ENCODE data around the gene RWDD2A. TPM values are rescaled to one million over a fixed set of nuclear protein-coding genes. Genes with fewer than 3 reads are reported as not detected.

Gene RWDD2A
- total and polyA plus RNA-seq, 2 of the 8 experiments (the other 6 are each of a cell fraction or from before 2014, with no cell fraction given): 2.1 to 3.6 TPM

DNA sequence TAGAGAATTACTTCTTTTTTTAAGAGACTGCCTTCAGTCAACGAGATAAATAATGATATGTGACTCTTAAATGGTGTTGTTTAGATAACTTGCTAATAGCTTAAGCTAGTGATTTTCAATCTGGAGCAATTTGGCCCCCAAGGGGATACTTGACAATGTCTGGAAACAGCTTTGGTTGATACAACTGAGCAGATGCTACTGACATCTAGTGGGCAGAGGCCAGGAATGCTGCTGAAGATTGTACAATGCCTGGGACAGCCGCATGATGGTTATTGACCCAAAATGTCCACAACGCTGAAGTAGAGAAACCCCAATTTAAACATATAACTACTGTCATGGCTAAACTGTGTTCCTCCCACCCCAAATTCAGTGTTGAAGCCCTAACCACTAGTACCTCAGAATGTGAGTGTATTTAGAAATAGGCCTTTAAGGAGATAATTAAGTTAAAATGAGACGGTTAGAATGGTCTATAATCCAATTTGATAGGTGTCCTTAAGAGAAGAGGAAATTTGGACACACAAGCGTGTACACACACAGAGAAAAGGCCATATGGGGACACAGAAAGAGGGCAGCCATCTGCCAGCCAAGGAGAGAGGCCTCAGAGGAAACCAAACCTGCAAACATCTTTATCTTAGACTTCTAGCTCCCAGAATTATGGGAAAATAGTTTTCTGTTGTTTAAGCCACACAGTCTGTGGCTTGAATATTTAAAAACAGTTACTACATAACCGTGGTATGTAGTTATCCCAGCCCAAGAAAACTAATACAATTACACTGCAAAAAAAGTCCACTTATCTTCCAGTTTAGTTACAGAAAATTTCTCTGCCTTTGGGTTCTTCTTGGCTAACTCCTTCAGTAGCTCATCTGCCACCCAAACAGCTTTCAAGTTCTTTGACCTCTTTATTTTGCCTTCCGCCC is 22.2 kb downstream of the RWDD2A start:
- no peak overlapping the region for H4K91ac ChIP-seq (replicated peaks; ENCODE audit: insufficient read length, low read length)
- DNase-seq (ENCODE audit: low read depth in 1 of 2, low spot score in 2 of 2): no peak
- peak; percentile 69 for TF ChIP-seq TEAD4 (IDR thresholded peaks at IDR 0.05; ENCODE audit: low read depth, low read length)
- TF ChIP-seq GTF2F1 (IDR thresholded peaks at IDR 0.05; ENCODE audit: borderline replicate concordance, low read depth, low read length): no peak
- TF ChIP-seq, protein P1, sequence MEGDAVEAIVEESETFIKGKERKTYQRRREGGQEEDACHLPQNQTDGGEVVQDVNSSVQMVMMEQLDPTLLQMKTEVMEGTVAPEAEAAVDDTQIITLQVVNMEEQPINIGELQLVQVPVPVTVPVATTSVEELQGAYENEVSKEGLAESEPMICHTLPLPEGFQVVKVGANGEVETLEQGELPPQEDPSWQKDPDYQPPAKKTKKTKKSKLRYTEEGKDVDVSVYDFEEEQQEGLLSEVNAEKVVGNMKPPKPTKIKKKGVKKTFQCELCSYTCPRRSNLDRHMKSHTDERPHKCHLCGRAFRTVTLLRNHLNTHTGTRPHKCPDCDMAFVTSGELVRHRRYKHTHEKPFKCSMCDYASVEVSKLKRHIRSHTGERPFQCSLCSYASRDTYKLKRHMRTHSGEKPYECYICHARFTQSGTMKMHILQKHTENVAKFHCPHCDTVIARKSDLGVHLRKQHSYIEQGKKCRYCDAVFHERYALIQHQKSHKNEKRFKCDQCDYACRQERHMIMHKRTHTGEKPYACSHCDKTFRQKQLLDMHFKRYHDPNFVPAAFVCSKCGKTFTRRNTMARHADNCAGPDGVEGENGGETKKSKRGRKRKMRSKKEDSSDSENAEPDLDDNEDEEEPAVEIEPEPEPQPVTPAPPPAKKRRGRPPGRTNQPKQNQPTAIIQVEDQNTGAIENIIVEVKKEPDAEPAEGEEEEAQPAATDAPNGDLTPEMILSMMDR (IDR thresholded peaks at IDR 0.05; ENCODE audit: control extremely low read depth in 1 of 3, insufficient read depth in 1 of 3, low read depth in 1 of 3, low read length in 3 of 3): peak; percentile 55 to 83 (median 80)
- TF ChIP-seq, protein P2, sequence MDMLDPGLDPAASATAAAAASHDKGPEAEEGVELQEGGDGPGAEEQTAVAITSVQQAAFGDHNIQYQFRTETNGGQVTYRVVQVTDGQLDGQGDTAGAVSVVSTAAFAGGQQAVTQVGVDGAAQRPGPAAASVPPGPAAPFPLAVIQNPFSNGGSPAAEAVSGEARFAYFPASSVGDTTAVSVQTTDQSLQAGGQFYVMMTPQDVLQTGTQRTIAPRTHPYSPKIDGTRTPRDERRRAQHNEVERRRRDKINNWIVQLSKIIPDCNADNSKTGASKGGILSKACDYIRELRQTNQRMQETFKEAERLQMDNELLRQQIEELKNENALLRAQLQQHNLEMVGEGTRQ (IDR thresholded peaks at IDR 0.05; ENCODE audit: low read length): no peak
- no peak for TF ChIP-seq SRF (IDR thresholded peaks at IDR 0.05; ENCODE audit: low read depth, low read length)
- TF ChIP-seq RFX5 (IDR thresholded peaks at IDR 0.05; ENCODE audit: borderline replicate concordance, low read depth, low read length): no peak
- TF ChIP-seq RAD21 (IDR thresholded peaks at IDR 0.05 in 1 of 2, conservative IDR thresholded peaks at IDR 0.05 in 1 of 2; ENCODE audit: low read depth in 2 of 2, low read length in 2 of 2): peak; percentile 78 to 88
- H4K20me1 ChIP-seq (replicated peaks in 1 of 2; ENCODE audit: control insufficient read depth in 1 of 2, insufficient read depth in 2 of 2, low read length in 2 of 2): no peaks in the 10 kb centered on the region
- H3K23me2 ChIP-seq (ENCODE audit: low read depth, low read length): no peaks in the 10 kb centered on the region
- H2BK15ac ChIP-seq (ENCODE audit: low read length): no peak overlapping the region
- no peak overlapping the region for H2BK5ac ChIP-seq (ENCODE audit: low read depth, low read length)
- no peak overlapping the region for H2BK120ac ChIP-seq (replicated peaks; ENCODE audit: low read depth, low read length)
- H3K4me1 ChIP-seq (replicated peaks in 1 of 4; ENCODE audit: control insufficient read depth in 3 of 4, insufficient read depth in 4 of 4, low read length in 3 of 4): no peaks in the 10 kb centered on the region
- H3K18ac ChIP-seq (ENCODE audit: extremely low read depth, low read length): no peak overlapping the region
- no peak overlapping the region for H4K8ac ChIP-seq (ENCODE audit: extremely low read depth, insufficient read depth, low read length)
- H3K4ac ChIP-seq (replicated peaks; ENCODE audit: insufficient read length, low read depth, low read length): no peak overlapping the region
- H3K4me2 ChIP-seq (ENCODE audit: insufficient read depth in 1 of 2, low read depth in 2 of 2, low read length in 2 of 2): no peak overlapping the region
- CTCF ChIA-PET (ENCODE audit: partially characterized antibody): interaction anchor here (0.5 to 11.7 kb wide), 23 partner anchors 8 to 400 kb away, joined by 3 to 310 read pairs (median 4); partner anchors contain the start of genes DOP1A, PGM3, PRSS35 and RWDD2A
- no peaks in the 10 kb centered on the region for H3K79me2 ChIP-seq (ENCODE audit: control insufficient read depth in 1 of 2, insufficient read depth in 2 of 2, low read length in 2 of 2)
- no peak overlapping the region for H3K4me3 ChIP-seq (ENCODE audit: extremely low read depth in 1 of 4, insufficient read depth in 2 of 4, low read depth in 3 of 4, low read length in 4 of 4)
- no peaks in the 10 kb centered on the region for H3K27me3 ChIP-seq (replicated peaks in 1 of 4; ENCODE audit: control insufficient read depth in 3 of 4, extremely low read depth in 1 of 4, insufficient read depth in 3 of 4, low read length in 3 of 4)
- H3K9me3 ChIP-seq (ENCODE audit: insufficient read depth in 2 of 2, low read depth in 1 of 2, low read length in 1 of 2): no peaks in the 10 kb centered on the region
- no peak overlapping the region for H3K14ac ChIP-seq (ENCODE audit: insufficient read length)
- no peak overlapping the region for H2AFZ ChIP-seq (ENCODE audit: low read length)
- H3K9ac ChIP-seq (replicated peaks in 1 of 4; ENCODE audit: extremely low read depth in 1 of 4, low read depth in 3 of 4, low read length in 3 of 4): no peak overlapping the region
- FAIRE-seq: peak; percentile 93
- no peak overlapping the region for H3K23ac ChIP-seq (ENCODE audit: insufficient read length)
- no peak overlapping the region for H2AK5ac ChIP-seq (ENCODE audit: low read depth, low read length)
- WGBS, 2 experiments (ENCODE audit: extremely low coverage in 1 of 2, insufficient coverage in 1 of 2, insufficient read length in 1 of 2, insufficient replicate concordance in 2 of 2, low coverage in 1 of 2, low lambda C conversion rate in 2 of 2, missing lambda C conversion rate in 1 of 2): 69 to 100% methylated on average over 1 to 7 of the region's 7 CpGs
- H2BK12ac ChIP-seq (ENCODE audit: low read depth, low read length): no peak overlapping the region
- H3K79me1 ChIP-seq (ENCODE audit: low read depth, low read length): no peaks in the 10 kb centered on the region
- no peak overlapping the region for H3K56ac ChIP-seq (replicated peaks; ENCODE audit: insufficient read length, low read depth, low read length)
- no peaks in the 10 kb centered on the region for H3K36me3 ChIP-seq (ENCODE audit: control insufficient read depth in 2 of 4, insufficient read depth in 4 of 4, low read length in 3 of 4)
- no peak overlapping the region for H3K27ac ChIP-seq (ENCODE audit: low read depth, low read length)
- POLR2A ChIA-PET (ENCODE audit: partially characterized antibody): no interaction called here
- H2BK20ac ChIP-seq (ENCODE audit: low read length): no peak overlapping the region
- H4K5ac ChIP-seq (ENCODE audit: insufficient read length, low read depth, low read length): no peak overlapping the region

All from H1 (cell line).